Stimulated activated CD8-positive, alpha-beta memory T cell treated with anti-CD3 and anti-CD28 coated beads, Interleukin-12 subunit alpha, Interleukin-12 subunit beta, amount 100 ng/mL, for 1 hour (primary cell): ENCODE data around the gene TOX2.

Experiments
- DNase-seq: peaks from one replicate; pipeline ENCODE4 v3.0.0-alpha.2; 2020; ENCODE audit warnings: low read depth

Gene TOX2

GRCh38 chr20:43959079-43959919 lies 44.6 kb downstream of the TOX2 start:
- no peak for DNase-seq

GRCh38 chr20:43959920-43960227 lies 45.2 kb downstream of the TOX2 start:
- DNase-seq: no peak

GRCh38 chr20:43960231-43960630 lies 45.6 kb downstream of the TOX2 start:
- DNase-seq: no peak

GRCh38 chr20:43961116-43961515 lies 46.5 kb downstream of the TOX2 start:
- DNase-seq: no peak

- no peak for DNase-seq
Measured at GRCh38 chr20:43961541-43962471, 47.2 kb downstream of the TOX2 start.

- no peak for DNase-seq
Measured at GRCh38 chr20:43962530-43962929, 47.9 kb downstream of the TOX2 start.

- no peak for DNase-seq
Measured at GRCh38 chr20:43963233-43963632, 48.6 kb downstream of the TOX2 start.

GRCh38 chr20:43963872-43964791 lies 49.5 kb downstream of the TOX2 start:
- DNase-seq: no peak

GRCh38 chr20:43968341-43969000 lies 53.8 kb downstream of the TOX2 start:
- no peak for DNase-seq

- no peak for DNase-seq
Measured at GRCh38 chr20:43969028-43969447, 54.4 kb downstream of the TOX2 start.

GRCh38 chr20:43969501-43970182 lies 55.0 kb downstream of the TOX2 start:
- DNase-seq: no peak

GRCh38 chr20:43971267-43971666 lies 56.6 kb downstream of the TOX2 start:
- no peak for DNase-seq

- no peak for DNase-seq
Measured at GRCh38 chr20:43972051-43972450, 57.4 kb downstream of the TOX2 start.

- DNase-seq: no peak
Measured at GRCh38 chr20:43972692-43973091, 58.0 kb downstream of the TOX2 start.

- no peak for DNase-seq
Measured at GRCh38 chr20:43973231-43973630, 58.6 kb downstream of the TOX2 start.

- no peak for DNase-seq
Measured at GRCh38 chr20:43973671-43974450, 59.2 kb downstream of the TOX2 start.

- no peak for DNase-seq
Measured at GRCh38 chr20:43974695-43975094, 60.0 kb downstream of the TOX2 start.

GRCh38 chr20:43975096-43975768 lies 60.6 kb downstream of the TOX2 start:
- no peak for DNase-seq

GRCh38 chr20:43976547-43976946 lies 61.9 kb downstream of the TOX2 start:
- DNase-seq: no peak

GRCh38 chr20:43977252-43977651 lies 62.6 kb downstream of the TOX2 start:
- DNase-seq: no peak
